ENCODE measurements around the gene ZG16B.

ZG16B gene

DNA sequence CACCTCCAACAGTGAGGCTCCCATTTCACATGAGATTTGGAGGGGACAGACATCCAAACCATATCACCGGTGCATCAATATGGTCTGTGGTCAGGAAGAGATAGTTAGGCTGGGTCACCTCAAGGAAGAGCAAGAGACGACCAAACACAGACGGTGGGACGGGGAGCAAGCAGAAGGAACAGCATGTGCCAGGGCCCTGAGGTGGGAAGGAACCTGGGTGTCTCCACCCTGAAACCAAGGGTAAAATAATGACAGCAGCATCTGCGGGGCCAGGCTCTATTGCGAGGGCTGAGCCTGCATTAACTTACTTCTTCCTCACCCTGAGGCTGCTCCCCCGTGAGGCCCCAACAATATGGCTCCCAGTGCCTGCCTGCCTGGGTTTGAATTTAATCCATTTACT lies 21.9 kb upstream of the ZG16B start:
- no peak for DNase-seq

DNA sequence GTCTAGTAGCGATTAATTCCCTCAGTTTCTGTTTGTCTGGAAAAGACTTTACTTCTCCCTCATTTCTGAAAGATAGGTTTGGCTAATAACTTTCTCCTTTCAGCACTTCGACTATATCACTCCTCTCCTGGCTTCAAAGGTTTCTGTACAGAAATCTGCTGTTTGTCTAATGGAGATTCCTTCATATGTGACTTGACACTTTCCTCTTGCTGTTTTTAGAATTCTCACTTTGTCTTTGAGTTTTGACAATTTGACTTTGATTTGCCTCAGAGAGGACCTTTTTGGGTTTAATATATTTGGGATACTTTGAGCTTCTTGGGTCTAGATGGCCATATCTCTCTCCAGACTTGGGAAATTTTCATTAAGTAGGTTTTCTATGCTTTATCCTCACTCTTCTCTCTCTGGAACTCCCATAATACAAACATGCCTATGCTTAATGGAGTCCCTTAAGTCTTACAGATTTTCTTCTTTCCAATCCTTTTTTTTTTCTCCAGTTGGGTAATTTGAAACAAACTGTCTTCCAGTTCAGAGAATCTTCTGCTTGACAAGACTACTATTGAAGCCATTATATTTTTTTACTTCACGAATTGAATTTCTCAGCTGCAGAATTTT lies 20.8 kb upstream of the ZG16B start:
- no peak for DNase-seq

DNA sequence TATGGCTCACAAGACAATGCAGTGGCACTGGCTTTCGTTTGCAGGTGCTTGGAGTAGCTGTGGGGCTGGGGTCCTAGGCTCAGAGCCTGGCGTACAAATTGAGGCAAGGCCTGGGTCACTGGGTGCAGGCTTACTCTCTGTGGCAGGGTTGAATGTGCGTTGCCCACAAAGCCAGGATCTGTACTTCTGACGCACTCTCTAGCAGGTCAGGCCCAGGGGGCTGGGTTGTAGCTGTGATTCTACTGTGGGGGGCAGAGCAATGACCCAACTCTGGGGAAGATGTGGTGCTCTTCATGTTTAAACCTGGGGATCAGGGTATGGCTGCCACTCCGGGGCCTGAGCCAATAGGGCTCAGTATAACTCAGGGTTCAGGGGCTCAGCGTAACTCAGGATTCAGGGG lies 19.5 kb upstream of the ZG16B start:
- DNase-seq, result no peak

DNA sequence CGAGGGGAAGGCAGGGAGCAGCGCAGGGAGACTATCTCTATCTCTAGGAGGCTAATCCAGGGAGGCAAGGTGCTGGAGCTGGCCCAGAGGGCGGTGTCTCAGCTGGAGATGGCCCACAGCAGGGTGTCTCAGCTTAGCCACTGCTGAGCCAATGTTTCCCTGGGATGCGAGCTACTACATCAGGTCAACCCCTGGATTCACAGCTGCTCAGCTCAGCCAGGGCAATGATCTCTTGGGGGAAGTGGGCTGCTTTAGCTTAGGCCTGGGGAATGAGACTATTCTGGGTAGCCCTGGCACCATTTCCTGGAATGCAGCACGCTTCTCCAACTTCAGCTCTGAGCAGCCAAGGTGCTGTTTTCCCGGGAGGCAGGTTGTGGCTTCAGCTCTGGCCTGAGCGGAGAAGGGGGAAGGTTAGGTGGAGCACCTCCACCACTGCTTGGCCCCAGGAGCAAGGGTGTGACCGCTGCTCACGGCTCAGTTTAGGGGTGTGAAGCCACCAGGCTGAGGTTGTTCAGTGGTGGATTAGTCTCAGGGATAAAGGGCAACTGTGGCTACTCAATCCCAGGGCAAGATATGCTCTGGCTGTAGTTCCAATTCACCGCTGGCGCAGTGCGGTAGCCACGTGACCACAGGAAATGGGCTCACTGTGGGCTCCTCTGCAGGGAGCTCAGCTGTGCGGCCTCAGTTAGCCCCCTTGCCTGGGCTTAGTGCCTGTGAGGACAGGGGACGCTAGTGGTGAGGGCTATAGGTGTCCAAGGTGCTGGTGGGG lies 18.2 kb upstream of the ZG16B start:
- DNase-seq, result no peak

DNA sequence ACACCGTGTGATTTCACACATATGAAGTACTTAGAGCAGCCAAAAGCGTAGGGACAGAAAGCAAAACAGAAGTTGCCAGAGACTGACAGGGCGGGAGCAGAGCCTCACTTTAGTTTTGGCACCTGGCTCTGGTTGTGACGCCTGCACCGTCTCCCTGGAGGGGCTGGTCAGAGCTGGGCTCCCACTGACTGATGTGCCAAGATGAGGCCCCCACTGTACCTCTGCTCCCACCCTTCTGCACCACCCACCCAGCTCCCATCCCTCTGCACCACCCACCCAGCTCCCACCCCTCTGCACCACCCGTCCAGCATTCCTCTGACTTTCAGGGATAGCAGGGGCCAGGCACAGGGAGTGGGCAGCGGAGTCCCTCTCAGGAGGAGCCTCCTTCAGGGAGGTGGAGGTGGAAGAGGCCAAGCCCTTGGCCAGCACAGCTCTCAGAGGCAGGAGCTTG lies 16.3 kb upstream of the ZG16B start:
- no peak for DNase-seq

DNA sequence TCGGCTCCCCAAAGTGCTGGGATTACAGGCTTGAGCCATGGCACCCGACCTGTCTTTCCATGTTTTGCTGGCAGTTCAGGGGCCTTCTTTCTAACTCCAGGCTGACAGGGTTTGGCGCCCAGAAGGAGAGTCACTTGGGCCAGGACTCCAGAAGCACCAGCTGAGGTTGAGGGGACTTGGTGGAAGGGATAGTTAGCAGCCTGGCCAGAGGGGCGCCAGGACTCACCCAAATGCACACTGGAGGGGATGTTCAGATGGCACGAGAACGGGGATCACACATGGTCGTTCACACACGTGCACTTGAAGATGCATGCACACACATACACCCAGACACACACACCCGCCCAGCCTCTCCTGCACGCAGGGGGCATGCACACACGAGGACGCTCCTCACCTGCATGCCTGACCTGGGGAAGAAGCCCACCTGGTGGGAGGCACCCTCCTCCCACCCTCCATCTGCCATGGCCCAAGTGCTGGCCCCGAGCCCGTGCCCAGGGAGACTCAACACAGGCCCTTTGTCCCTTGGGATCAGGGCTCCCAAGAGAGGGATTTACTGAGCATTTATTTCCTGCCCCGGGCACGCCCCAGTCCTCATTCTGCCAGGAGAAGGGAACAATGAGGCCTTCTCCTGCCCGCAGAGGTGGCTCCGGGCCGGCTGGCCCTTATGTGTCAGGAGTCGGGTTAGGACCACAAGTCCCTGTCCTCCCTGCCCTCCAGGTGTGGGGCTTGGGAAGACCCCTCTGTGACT lies 15.4 kb upstream of the ZG16B start:
- no peak for DNase-seq

DNA sequence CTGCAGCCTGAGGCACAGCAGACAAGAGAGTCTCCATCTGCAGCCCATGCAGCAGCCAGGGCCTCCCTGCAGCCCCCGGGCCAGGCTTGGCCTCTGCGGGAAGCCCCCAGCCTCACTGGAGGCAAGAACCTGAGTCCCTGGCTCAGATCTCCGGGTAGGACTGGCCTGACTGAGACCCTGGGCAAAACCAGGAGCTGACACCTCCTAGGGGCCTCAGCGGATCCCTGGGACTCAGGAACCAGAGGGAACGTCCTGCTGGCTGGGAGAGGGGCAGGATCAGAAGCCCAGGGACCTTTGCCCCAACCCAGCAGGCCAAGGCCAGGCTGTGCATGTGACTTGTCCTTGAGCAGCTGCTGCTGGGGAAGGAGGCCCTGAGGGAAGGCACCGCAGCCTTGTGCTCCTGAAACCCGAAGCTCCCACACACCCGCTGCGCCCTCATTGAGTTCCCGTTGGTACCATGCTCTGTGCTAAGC lies 14.8 kb upstream of the ZG16B start:
- DNase-seq, result no peak

DNA sequence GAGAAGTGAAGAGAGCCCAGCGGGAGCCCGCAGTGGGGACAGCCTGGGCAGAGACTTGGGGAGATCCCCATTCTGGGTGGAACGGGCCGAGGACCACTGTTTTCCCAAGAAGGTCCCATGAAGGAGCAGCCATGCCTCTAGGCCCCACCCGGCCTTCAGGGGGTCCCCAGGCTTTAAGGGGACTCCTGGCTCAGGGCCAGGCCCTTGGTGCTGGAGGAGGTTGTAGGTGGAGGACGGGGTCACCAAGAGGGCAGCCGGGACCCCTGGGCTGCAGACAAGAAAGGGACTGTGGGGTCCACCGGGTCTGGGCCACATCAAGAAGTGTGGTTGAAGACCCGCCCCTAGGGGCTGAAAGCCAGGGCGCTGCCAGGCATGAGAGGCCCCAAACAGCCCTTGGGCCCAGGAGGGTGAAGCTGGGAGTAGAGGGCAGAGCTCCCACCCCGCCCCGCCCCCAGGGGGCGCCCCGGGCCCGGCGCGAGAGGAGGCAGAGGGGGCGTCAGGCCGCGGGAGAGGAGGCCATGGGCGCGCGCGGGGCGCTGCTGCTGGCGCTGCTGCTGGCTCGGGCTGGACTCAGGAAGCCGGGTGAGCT lies 13.3 kb upstream of the ZG16B start, which contains the start of gene PRSS21:
Gene PRSS21 (plus strand): TSS at position 487 of the 589 bp plus-strand sequence. CDS start 32 bp downstream, at position 519.
- DNase-seq, result no peak

DNA sequence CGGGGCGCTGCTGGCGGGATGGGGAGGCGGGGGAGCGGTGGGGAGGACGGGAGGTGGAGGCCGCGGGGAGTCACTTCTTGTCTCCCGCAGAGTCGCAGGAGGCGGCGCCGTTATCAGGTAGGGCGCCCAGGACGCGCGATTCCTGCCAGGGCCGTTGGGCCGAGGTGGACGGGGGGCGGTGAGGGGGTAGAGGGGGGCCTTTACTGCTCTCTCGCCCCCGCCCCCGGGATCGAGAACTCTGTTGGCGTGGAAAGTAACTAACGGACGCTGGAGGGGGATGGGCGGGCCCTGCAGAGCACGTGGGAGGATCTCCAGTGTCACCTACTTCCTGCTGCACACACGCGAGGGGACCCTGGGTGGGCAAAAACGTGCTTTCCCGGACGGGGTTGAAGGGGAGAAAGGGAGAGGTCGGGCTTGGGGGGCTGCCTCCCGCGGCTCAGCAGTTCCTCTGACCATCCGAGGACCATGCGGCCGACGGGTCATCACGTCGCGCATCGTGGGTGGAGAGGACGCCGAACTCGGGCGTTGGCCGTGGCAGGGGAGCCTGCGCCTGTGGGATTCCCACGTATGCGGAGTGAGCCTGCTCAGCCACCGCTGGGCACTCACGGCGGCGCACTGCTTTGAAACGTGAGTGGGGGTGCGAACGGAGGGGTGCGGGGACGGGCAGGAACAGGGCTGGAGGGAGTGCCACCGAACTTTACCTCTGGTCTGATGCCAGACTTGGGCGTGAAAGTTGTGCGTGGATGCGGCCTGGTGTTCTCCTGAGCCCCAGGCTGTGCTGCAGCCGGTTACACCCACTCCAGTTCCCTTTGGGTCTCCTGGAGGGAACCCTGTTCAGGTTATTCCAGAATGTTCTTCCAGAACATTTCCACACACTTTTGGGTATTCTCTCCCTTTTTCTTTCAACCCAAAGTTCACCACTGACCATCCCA lies 12.5 kb upstream of the ZG16B start:
- DNase-seq, result no peak

DNA sequence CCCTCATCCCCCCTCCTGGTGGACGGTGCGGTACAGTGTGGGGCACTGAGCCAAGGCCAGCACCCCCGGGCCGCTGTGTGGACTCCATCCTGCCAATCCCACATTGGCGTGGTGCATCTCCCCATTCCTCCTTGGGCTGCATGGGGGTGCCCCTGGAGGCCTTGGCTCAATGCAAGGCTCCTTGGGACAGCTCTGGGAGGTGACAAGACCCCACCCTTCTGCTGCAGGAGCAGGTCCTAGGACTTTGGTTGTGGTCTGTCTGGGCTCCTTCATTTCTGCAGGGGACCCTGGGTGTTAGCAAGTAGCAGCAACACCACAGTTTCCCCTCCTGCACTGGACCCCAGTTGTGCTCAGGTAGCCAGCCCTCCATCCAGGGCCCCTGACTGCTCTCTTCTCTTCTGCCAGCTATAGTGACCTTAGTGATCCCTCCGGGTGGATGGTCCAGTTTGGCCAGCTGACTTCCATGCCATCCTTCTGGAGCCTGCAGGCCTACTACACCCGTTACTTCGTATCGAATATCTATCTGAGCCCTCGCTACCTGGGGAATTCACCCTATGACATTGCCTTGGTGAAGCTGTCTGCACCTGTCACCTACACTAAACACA lies 11.7 kb upstream of the ZG16B start:
- DNase-seq, result no peak

DNA sequence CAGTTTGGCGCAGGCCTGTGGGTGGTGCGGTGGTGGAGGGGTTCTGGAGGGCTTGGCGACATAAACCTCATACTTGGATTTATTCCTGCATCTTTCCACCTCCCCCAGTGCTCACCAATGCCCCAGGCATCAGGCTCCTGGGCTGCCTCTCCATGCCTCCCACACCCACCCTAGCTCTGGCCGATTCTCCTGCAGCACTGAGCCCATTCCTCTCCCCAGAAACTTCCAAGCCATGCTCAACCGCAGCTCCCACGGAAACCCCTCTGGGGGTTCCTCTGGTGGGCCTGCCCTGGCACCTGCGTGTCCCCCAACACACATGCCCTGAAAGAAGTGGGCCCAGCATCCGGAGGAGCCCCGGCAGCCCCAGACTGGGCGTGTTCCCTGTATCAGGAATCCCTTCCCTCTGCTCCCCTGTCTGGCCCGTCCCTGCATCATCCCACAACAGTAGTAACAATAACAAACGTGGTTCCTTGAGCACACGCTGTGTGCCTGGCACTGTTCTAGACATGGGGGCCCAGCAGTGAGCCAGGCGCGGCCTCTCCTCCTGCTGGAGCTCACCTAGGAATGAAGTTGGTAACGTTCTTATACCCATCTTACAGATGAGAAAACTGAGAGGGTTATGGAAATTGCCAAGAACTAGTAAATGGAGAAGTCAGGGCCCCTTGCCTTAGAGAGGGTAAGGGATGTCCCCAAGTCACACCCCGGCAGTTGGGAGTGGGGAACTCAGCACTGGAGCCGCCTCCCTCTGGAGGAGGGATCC lies 10.7 kb upstream of the ZG16B start:
- DNase-seq, result no peak

DNA sequence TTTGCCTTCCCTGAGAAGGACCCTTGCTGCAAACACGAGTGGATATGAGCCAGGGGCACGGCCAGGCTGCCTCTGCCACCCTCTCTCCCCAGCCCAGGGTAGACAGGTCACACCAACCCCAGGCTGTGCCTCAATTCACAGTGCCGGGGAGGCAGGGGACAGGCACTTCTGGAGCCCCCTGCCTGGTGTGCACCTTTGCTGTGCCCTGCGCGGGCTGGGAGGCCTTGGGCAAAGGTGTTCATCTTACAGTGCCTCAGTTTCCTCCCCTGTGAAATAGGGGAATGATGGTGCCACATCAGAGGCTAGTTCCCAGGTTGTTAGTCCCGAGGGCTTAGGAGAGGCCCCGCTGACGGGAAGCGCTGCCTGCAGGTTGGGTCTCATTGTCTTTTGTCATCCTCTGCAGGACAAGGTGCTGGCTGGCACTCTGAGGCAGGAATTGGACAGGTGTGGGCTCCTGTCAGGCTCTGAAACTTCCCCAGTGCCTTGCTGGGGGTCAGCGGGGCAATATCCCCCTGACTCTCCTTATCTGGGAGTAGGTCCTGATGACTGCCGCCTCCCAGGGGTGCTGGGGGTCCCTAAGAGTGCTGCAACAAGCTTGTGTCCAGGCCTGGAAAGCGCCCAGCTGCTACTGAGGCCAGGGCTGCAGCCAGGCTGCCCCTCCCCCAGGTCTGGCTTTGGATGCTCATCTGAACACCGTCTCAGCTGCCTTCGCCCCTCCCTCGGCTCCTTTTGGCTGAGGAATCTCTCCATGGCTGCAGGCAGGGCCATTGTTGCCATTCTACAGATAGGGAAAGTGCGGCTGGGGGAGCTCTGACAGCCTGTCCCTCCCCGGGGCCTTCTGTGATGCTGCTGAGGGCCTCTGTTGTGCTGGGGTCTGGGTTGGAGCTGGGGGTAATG lies 9.9 kb upstream of the ZG16B start:
- DNase-seq, result no peak

DNA sequence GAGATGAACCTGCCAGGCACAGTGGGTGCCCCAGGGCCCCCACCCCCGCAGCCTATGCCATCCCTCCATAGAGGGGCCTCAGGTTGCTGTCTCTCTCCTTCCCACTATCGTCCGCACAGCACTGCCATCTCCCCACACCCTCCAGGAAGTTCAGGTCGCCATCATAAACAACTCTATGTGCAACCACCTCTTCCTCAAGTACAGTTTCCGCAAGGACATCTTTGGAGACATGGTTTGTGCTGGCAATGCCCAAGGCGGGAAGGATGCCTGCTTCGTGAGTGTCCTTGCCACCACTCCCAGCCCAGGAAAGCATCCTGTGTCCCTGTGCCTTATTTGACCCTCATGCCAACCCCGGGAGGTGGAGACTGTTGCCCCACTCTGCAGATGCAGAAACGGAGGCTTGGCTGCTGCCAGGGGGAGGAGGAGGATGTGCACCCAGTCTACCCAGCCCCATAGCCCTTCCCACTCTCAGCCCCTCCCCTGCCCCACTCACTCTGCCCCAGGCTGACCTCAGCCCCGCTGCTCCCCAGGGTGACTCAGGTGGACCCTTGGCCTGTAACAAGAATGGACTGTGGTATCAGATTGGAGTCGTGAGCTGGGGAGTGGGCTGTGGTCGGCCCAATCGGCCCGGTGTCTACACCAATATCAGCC lies 9.1 kb upstream of the ZG16B start:
- no peak for DNase-seq

DNA sequence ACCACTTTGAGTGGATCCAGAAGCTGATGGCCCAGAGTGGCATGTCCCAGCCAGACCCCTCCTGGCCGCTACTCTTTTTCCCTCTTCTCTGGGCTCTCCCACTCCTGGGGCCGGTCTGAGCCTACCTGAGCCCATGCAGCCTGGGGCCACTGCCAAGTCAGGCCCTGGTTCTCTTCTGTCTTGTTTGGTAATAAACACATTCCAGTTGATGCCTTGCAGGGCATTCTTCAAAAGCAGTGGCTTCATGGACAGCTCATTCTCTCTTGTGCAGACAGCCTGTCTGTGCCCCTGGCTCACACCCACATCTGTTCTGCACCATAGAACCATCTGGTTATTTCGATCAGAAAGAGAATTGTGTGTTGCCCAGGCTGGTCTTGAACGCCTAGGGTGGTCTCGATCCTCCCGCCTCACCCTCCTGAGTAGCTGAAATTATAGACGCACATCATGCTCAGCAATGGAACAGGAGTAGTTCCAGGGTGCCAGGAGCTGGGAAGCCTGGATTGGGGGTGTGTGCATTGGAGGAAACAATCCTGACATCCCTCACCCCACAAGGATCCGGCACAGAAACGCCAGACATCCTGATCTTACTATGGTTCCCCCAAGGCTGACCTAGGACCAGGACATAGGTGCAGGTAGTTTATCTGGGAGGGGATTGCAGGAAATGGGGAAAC lies 8.5 kb upstream of the ZG16B start:
- no peak for DNase-seq

DNA sequence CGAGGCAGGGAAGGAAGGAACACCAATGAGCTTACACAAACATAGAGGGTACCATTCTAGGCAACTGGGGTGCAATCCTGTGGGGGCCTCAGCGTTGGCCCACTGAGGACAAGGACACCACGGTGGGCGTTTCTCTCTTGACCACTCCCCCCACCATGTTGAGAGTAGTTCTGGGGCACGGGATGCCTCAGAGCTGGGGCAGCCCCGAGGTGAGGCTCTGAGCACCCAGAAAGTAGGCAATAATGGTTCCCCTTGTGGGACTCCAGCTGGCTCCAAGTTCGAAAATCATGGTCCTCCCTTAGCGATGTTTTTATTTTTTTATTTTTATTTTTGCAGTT lies 8.0 kb upstream of the ZG16B start:
- DNase-seq, result no peak

DNA sequence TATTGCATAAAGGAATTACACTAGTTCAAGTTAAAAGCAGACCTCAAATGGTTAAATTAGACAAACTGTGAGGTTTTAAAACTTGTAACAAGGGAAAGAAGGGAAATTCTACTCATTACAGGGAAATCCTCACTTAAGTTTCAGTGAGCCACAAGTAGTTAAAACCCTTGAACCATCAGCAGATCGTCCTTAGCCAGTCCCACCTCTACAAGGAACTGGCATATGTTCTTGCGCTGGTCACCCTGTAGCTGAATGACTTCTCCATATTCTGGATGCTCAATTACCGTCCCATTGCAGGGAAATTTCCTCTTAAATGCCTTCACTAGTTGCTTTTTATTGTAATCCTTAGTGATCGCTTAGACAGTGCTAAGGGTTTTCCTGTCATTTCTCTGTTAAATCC lies 7.6 kb upstream of the ZG16B start:
- DNase-seq, result no peak

DNA sequence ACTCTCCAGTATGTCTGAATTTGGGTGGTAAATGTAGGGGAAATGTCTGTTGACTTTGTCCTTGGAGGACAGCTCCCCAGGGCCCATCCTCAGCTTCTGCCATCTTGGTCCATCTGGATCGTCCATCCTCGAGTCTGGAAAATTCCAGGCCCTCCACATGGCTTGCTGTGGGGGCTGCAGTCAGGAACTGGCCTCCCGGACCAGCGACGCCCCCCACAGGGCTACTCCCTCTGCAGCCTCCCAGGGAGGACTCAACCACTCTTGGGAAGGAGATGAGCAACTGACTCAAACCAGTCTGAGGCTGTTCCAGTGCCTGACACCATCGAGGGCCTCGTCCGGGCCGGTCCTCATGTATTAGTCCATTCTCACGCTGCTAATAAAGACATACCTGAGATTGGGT lies 5.5 kb upstream of the ZG16B start:
- no peak for DNase-seq

DNA sequence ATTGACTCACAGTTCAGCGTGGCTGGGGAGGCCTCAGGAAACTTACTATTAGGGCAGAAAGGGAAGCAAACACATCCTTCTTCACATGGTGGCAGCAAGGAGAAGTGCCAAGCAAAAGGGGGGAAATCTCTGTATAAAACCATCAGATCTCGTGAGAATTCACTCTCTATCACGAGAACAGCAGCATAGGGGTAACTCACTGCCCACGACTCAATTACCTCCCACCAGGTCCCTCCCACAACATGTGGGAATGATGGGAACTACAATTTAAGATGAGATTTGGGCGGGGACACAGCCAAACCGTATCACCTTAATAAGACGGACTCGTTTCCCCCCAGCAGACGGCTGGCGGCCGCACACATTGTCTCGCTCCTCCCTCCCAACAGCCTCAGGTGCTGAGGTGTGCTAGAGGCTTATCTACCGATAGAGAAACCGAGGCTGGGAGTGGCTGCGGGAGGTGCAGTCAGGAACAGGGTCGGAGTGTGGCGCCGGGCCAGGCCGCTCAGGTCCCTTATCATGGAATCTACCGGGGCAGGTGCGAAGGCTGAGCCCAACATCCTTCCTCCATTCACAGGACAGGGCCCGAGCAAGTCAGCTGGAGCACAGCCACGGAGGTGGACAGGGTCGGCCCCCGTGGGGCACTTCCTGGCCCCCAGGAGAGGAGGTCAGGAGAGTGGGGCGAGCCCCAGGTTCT lies 4.9 kb upstream of the ZG16B start:
- DNase-seq, result no peak

All from cortex of kidney (tissue), 1 donor.